OCI-LY7 (cell line): ENCODE results near the gene DIAPH3. TPM values are rescaled to one million over a fixed set of nuclear protein-coding genes. Genes with fewer than 3 reads are reported as not detected.

Experiments
- BruUV-seq: library from RNA; stranded (reverse); fragments of 400-500 nt; replicated peaks from 2 replicates; lab custom pipeline; 2021; lab: Mats Ljungman, UMichigan
- CTCF ChIA-PET: fragments of 300-600 bp; sonication (Branson Sonifier 250); formaldehyde crosslinking; loops from one replicate; lab custom pipeline; 2022; ENCODE audit warnings: antibody characterized with exemption; ENCODE audit not compliant: unreplicated experiment; lab: Charles Lee
- POLR2A ChIA-PET: fragments of 300-600 bp; sonication (Branson Sonifier 250); formaldehyde crosslinking; loops from one replicate; lab custom pipeline; 2022; ENCODE audit warnings: antibody characterized with exemption; lab: Charles Lee
- DNase-seq: peaks from one replicate; pipeline ENCODE4 v3.0.0-alpha.2; 2015; ENCODE audit warnings: low spot score
- H2AFZ ChIP-seq: fragments of 200-600 bp; sonication (generic), shearing (Covaris generic); 2 replicates; pipeline ENCODE4 v1.6.1; 2014; ENCODE audit warnings: mild to moderate bottlenecking, antibody characterized with exemption, low read length, moderate library complexity
- H3K27ac ChIP-seq: fragments of 200-600 bp; sonication (generic); 2 replicates; pipeline ENCODE4 v1.5.1; 2014; ENCODE audit warnings: mixed run types, low read depth, mild to moderate bottlenecking, moderate library complexity, low read length, inconsistent platforms; ENCODE audit not compliant: poor library complexity, severe bottlenecking
- H3K36me3 ChIP-seq: fragments of 200-600 bp; sonication (generic); 2 replicates; pipeline ENCODE4 v1.6.1; 2014; ENCODE audit warnings: mild to moderate bottlenecking, antibody characterized with exemption, low read length, moderate library complexity, mixed read lengths; ENCODE audit not compliant: insufficient read depth
- H3K4me1 ChIP-seq: fragments of 200-600 bp; sonication (generic); 2 replicates; pipeline ENCODE4 v1.5.1; 2014; ENCODE audit warnings: mild to moderate bottlenecking, low read length; ENCODE audit not compliant: insufficient read depth, poor library complexity, severe bottlenecking
- H3K4me2 ChIP-seq: fragments of 200-600 bp; sonication (generic); 2 replicates; pipeline ENCODE4 v1.6.1; 2014; ENCODE audit warnings: mild to moderate bottlenecking, low read length
- H3K4me3 ChIP-seq: fragments of 200-600 bp; sonication (generic); 2 replicates; pipeline ENCODE4 v1.5.1; 2014; ENCODE audit warnings: mild to moderate bottlenecking, low read depth, low read length; ENCODE audit not compliant: poor library complexity, severe bottlenecking
- H3K79me2 ChIP-seq: fragments of 200-600 bp; sonication (generic); 2 replicates; pipeline ENCODE4 v1.6.1; 2016; ENCODE audit warnings: low read depth, mild to moderate bottlenecking, low read length, moderate library complexity, mixed read lengths; ENCODE audit not compliant: insufficient read depth
- H3K9me2 ChIP-seq: fragments of 200-600 bp; sonication (generic); 2 replicates; pipeline ENCODE4 v1.6.1; 2016; ENCODE audit warnings: mild to moderate bottlenecking, low read length, mixed read lengths; ENCODE audit not compliant: insufficient read depth
- H3K9me3 ChIP-seq: fragments of 200-600 bp; sonication (generic); 2 replicates; pipeline ENCODE4 v1.6.1; 2014; ENCODE audit warnings: mild to moderate bottlenecking, mixed run types, low read length, mixed read lengths
- H4K20me1 ChIP-seq: fragments of 200-600 bp; sonication (generic); 2 replicates; pipeline ENCODE4 v1.6.1; 2014; ENCODE audit warnings: mild to moderate bottlenecking, antibody characterized with exemption, low read length, moderate library complexity, mixed read lengths; ENCODE audit not compliant: insufficient read depth
- CTCF ChIP-seq: fragments of 200-600 bp; sonication (generic); conservative IDR thresholded peaks from 2 replicates; pipeline ENCODE4 v1.5.1; 2014; ENCODE audit warnings: mild to moderate bottlenecking, antibody characterized with exemption, low read length, moderate library complexity, mixed read lengths
- EZH2phosphoT487 ChIP-seq: fragments of 200-600 bp; sonication (generic); IDR thresholded peaks from 2 replicates; pipeline ENCODE4 v1.6.1; 2018; ENCODE audit warnings: low read depth, borderline replicate concordance, mild to moderate bottlenecking, mixed run types, antibody characterized with exemption, low read length, moderate library complexity, mixed read lengths
- intact Hi-C: fragments of 100-400 bp; cut with micrococcal nuclease; formaldehyde crosslinking; loops from one replicate; pipeline ENCODE4 v1.10.0; 2022; ENCODE audit not compliant: unreplicated experiment
- total RNA-seq, 2 experiments: library from RNA; depleted of rRNA in 1 of 2; stranded (reverse); fragments of >200 nt in 1 of 2; shearing (Covaris generic) in 1 of 2; gene quantifications; 2 replicates each; pipeline ENCODE4 v1.2.3, GENCODE V29; 2014 to 2022

The DIAPH3 gene
- total RNA-seq, 2 experiments from 2014 or later = 33.5 to 37.2 TPM

DNA sequence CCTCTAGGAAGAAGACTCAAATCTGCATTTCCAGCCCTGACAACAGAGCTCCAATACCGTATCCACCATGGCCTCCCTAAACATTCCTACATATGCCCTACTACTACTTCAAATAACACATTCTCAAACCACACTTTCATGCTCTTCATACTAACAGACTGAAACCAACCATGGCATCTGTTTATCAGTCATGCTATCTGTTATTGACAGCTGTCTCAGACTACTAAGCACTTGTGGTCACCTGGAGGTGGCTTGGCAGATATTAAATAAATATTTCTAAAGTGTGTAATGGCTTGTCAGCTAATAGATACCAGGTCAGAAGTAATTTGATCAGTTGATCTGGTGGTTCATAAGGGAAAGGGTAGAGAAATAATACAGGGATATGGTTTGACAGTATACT, 489.1 kb downstream of the DIAPH3 start:
- Histone ChIP-seq H3K79me2 (no peaks in the 10 kb centered on the region), H2AFZ (no peak overlapping the region), H3K36me3 (no peaks in the 10 kb centered on the region), H3K4me2 (no peak overlapping the region), H3K9me3 (no peaks in the 10 kb centered on the region), H4K20me1 (no peaks in the 10 kb centered on the region), H3K4me3 (no peak overlapping the region), H3K4me1 (no peaks in the 10 kb centered on the region), H3K27ac (no peak overlapping the region), H3K9me2 (no peaks in the 10 kb centered on the region)
- BruUV-seq = no TSS peak
- intact Hi-C loops = loop anchor here (5.0 kb wide), 1 partner anchor 658 kb away; no protein-coding TSS in a partner anchor
- DNase-seq = no peak
- ChIA-PET POLR2A (no interaction called here), CTCF (no interaction called here)
- TF ChIP-seq EZH2phosphoT487 = no peak
- no peak for TF ChIP-seq CTCF

DNA sequence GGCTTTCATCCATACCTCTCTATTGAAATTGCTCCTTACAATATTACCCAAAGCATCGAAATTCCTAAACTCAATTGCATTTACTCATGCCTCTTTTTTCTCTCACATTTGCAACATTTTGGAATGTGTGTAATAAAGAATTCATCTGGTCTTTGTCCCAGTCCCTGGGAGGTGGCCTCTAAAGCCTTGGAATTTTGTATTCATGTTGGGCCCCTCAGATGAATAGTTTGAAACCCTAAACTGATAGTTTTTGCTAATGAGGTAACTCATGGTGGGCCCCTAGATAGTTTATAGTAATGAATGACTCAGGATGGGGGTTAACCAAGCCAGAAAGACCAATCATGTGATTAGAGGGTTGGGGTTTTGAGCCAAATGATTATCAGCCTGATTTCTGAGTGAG, 490.4 kb downstream of the DIAPH3 start:
- CTCF ChIA-PET = no interaction called here
- no peak overlapping the region for H3K4me3 ChIP-seq
- no peaks in the 10 kb centered on the region for H3K9me3 ChIP-seq
- DNase-seq = no peak
- TF ChIP-seq CTCF (no peak), EZH2phosphoT487 (no peak)
- BruUV-seq = no TSS peak
- H3K4me1 ChIP-seq = no peaks in the 10 kb centered on the region
- H3K9me2 ChIP-seq = no peaks in the 10 kb centered on the region
- H2AFZ ChIP-seq = no peak overlapping the region
- POLR2A ChIA-PET = no interaction called here
- H3K4me2 ChIP-seq = no peak overlapping the region
- H3K79me2 ChIP-seq = no peaks in the 10 kb centered on the region
- intact Hi-C loops = no loop called here
- H4K20me1 ChIP-seq = no peaks in the 10 kb centered on the region
- no peak overlapping the region for H3K27ac ChIP-seq
- H3K36me3 ChIP-seq = no peaks in the 10 kb centered on the region

GRCh38 chr13:59672445-59672844, 491.3 kb downstream of the DIAPH3 start:
- POLR2A ChIA-PET = interaction anchor here (0.6 to 1.0 kb wide), 4 partner anchors 8 to 1538 kb away, joined by 3 to 4 read pairs (median 3); no protein-coding TSS in a partner anchor
- Histone ChIP-seq H3K4me1 (no peaks in the 10 kb centered on the region), H3K79me2 (no peaks in the 10 kb centered on the region), H3K9me2 (no peaks in the 10 kb centered on the region), H3K36me3 (no peaks in the 10 kb centered on the region), H2AFZ (no peak overlapping the region), H3K4me3 (no peak overlapping the region), H3K9me3 (no peaks in the 10 kb centered on the region), H3K27ac (no peak overlapping the region), H4K20me1 (no peaks in the 10 kb centered on the region), H3K4me2 (no peak overlapping the region)
- no TSS peak for BruUV-seq
- intact Hi-C loops = no loop called here
- CTCF ChIA-PET = no interaction called here
- no peak for TF ChIP-seq EZH2phosphoT487
- no peak for TF ChIP-seq CTCF
- no peak for DNase-seq
